Nucleus accumbens (tissue), 56 donors: Measurements from ENCODE around the gene CCNO.

Experiments
- DNase-seq, 56 donors: peaks; one replicate each; lab custom pipeline; 2025; lab: John Stamatoyannopoulos, UW

CCNO gene

GRCh38 chr5:55223812-55224240, 9.6 kb downstream of the CCNO start:
- DNase-seq: no peak

GRCh38 chr5:55222985-55223811, 10.2 kb downstream of the CCNO start:
- no peak for DNase-seq

GRCh38 chr5:55222092-55222984, 11.1 kb downstream of the CCNO start:
- DNase-seq: peak in 4 of 56 donors; percentile 10 to 27 (median 16)

DNA sequence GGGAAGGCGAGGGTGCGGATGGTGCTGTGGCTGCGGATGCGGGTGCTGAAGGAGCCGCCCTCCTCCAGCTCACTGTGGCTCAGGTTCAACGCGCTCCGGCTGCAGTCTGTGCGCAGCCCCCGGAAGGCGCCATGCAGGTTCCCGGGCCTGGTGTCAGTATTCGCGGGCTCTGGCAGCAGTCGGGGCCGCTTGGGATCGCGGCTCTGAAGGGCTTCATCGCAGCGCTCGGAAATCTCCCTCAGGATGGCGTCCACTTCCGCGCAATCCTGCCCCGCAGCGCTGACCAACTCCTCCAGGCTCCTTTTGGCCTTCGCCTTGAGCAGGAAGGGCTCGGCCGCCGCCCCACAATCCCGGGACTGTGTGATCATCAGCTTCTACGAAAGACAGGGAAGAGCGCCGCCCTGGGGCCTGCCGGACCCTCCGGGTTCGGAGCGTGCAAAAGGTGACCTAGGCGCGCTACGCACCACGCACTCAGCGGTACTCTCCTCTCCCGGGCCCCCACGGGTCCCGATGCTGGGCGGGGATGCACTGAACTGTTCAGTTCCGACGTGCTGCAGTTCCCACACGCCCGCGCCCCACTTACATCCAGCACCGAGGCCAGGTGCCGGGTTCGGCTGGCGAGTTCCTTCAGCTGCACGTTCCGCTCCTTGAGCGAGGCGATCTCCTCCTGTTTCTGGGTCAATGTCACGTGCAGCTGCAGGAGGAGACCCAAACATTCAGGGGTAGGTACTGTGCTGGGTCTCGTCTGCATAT, 12.8 kb downstream of the CCNO start:
- peak in 3 of 56 donors; percentile 11 to 16 (median 15) for DNase-seq

- no peak for DNase-seq
Measured at GRCh38 chr5:55219770-55220169, 13.6 kb downstream of the CCNO start.

DNA sequence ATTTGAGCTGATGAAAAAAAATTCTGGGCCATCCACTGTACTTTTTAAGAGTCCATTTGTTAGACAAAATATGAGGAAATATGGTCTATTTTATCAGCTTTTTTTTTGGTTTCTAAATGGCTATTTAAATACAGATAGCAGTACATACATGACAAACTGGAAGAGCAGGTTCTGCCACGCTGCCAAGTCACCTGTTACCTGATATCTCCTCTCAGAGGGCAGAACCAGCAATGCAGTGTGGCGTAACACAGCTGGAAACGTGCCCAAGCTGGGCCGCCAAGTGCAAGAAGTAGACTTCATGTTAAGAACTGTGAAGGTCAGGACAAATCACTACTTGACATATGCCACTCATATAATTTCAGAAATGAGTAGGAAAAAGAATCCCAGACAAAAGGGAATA, 14.4 kb downstream of the CCNO start:
- no peak for DNase-seq

DNA sequence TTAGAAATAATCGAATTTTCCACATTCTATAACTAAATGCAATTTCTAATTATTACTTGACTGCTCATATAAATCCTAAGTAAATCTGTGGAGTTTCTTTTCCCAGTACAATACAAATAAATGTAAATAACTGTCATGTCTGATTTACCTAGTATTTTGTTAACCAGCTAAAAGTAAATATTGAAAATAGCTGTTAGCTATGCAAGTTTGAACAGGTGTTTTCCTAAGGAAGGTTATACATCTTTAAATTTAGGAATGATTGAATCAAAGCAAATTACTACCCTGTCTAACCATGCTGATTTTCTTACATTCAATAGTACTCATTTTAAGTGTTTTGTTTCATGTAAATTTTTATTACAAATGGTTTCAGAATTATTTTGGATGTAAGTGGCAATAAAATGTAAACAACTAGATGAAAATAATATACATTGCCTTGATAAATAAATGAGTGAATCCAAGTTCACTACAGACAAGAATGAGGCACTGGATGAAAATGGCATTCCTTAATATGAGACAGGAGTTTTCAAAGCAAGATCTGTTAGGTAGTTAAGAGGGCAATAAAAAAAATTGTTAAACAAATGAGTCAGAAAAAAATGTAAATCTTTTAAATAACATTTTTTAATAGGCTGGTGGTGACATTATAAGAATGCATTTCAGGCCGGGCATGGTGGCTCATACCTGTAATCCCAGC, 22.1 kb downstream of the CCNO start:
- no peak for DNase-seq

DNA sequence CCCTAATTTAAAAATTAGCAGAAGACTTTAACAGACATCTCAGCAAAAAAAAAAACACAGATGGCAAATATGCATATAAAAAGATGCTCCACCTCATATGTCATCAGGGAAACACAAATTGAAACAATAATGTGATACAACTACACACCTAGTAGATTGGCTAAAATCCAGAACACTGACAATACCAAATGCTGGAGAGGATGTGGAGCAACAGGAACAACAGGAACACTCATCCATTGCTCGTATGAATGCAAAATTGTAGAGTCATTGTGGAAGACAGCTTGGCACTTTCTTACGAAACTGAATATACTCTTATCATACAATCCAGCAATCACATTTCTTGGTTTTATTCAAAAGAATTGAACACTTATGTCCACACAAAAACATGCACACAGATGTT, 28.4 kb downstream of the CCNO start:
- DNase-seq: no peak

- DNase-seq: no peak
Measured at GRCh38 chr5:55191165-55191564, 42.2 kb downstream of the CCNO start.

GRCh38 chr5:55188656-55189540, 44.5 kb downstream of the CCNO start:
- no peak for DNase-seq

DNA sequence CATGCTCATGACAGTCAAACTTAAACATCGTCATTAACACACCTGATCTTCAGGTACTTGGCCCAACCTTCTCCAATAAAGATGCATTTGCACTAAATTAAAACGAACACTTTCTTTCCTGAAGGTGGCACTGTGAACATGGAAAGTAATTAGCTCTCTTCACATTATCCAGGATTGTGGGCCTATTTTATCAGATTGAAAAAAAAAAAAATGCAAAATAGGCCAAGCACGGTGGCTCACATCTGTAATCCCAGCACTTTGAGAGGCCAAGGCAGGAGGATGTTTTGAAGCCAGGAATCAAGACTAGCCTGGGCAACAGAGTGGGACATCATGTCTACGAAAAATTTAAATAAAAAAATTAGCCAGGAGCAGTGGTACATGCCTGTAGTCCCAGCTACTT, 46.0 kb downstream of the CCNO start:
- no peak for DNase-seq
